ENCODE measurements around the gene CARMIL3.

The CARMIL3 gene

DNA sequence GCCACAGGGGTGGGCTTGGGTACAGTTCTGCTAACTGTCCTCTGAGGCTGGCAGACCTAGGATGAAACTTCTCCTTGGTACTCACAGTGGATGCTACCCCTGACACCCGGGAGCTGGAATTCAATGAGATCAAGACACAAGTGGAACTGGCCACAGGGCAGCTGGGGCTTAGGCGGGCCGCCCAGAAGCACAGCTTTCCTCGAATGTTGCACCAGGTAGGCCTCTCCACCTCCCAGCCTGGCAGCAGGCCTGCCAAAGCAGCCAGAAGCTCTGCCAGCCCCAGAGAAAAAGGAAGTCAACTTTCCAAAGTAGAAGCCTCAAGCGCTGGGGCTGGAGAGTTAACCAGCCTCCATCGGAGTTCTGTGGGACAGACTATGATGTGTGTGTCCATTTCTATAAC is 65.4 kb downstream of the CARMIL3 start:
- DNase-seq: no peak
